DMS 273 treated with DMSO at 0.1 percent for 48 hours (cell line): Measurements from ENCODE around the gene MAIP1.

Experiments used
- DNase-seq: peaks from one replicate; lab custom pipeline; 2025; lab: John Stamatoyannopoulos, UW

Gene MAIP1

DNA sequence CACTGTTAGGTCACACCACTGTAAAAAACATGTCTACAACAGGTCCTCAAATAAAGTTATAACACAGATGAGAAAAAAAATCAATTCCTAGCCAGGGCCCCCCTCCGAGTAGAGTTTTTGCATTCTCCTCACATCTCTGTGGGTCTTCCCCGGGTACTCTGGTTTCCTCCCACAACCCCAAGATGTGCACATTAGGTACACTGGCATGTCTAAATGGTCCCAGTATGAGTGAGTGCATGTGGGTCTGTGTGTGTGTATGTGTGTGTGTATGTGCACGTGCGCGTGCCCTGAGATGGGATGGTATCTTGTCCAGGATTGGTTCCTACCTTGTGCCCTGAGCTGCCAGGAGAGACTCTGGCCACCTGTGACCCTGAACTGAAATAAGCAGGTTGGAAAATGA is 5.0 kb upstream of the MAIP1 start:
- DNase-seq: no peak

GRCh38 chr2:199951023-199951422 is 4.4 kb upstream of the MAIP1 start:
- DNase-seq: no peak

GRCh38 chr2:199955007-199955338 is 409 bp upstream of the MAIP1 start:
- no peak for DNase-seq

DNA sequence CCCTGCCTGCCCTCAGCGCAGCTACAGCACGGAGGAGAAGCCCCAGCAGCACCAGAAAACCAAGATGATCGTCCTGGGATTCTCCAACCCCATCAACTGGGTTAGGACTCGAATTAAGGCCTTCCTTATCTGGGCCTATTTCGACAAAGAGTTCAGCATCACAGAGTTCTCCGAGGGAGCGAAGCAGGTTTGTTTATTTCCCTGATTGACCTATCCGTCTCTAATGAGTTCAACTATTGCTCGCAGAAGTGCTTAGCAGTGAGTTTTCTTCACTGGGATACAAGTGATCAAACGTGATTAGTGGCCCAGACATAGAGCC is 639 bp downstream of the MAIP1 start:
- no peak for DNase-seq

GRCh38 chr2:199958014-199958413 is 2.6 kb downstream of the MAIP1 start:
- no peak for DNase-seq

DNA sequence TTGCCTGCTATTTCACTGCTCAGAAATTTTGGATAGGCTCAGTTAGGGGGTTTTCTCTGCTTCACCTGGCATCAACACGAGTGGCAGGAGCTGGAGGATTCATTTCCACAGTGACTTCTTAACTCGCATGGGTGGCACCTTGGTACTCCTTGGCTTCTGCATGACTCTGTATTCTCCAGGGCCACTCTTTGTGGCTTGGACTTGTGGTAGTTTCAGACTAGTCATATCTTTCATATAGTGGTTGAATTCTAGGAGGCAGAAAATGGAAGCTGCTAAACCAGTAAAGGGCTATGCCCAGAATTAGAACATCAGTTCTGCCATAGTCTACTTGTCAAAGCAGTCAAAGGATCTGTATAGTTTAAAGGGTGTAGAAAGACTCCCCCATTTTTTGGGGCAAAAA is 6.8 kb downstream of the MAIP1 start:
- DNase-seq: no peak

- no peak for DNase-seq
Observed at GRCh38 chr2:199966405-199966804, 11.0 kb downstream of the MAIP1 start.

GRCh38 chr2:199966976-199967375 is 11.6 kb downstream of the MAIP1 start:
- DNase-seq: no peak

DNA sequence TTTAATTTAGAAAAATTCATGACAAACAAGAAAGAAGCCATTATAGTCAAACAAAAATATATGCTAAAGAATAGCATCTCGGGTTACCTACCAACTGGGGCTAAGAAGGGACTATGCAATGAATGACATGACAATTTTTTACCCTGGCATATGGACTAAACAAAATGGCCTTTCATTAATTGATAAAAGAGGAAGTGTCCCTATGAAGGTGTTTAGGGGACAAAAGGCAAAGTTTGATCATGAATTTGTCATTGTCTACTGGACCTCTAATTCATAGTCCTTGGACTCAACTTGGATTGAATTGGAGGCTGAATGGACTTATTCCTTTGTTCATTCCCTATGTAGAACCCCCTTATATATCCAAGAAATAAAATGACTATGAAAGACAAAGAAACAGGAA is 12.7 kb downstream of the MAIP1 start:
- DNase-seq: no peak

DNA sequence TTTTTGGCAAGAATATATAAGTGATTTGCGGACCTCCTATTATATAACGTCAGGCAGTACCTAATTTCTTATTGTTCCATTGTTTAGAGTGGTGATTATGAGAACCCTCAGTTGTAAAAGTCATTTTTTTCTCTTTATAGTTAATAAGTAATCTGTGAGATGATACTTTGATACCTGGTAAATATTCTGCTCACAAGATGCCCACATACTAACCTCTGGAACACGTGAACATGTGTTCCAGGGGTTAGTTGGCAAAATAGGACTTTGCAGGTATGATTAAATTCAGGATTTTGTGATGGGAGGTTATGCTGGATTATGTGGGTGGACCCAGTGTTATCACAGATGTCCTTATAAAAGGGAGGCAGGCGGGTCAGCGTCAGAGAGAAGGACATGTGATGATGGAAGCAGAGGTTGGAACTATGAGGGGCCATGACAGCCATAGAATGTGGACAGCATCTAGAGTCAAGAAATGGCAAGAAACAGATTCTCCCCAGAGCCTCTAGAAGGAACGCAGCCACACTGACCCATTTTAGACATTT is 16.8 kb downstream of the MAIP1 start:
- DNase-seq: no peak

- DNase-seq: peak; percentile 29
Observed at GRCh38 chr2:199973703-199974102, 18.3 kb downstream of the MAIP1 start.

DNA sequence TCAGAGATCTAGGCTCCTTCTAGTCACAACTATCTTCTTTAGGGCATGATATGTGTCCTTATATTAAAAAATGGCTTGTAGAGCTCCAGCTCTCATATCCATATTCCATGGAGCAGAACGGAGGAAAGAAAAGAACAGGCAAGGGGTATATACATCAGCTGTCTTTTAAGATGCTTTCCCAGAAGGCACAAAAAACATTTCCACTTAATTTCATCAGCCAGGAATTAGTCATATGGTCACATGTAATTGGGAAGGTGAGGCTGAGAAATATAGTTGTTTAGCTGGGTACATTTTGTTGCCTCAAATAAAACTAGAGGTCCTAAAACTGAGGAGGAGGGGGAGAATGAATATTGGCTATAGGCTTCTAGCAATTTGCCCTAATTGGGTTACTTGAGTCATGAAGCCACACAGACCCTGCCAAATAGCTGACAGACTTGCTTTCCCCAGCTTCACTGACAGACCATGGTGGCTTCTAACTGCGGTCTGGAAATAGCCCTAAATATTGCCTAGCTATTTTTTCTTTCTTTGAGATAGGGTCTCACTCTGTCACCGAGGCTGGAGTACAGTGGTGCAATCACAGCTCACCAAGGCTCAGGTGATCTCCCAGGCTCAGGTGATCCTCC is 20.0 kb downstream of the MAIP1 start:
- DNase-seq: no peak

GRCh38 chr2:199977984-199978415 is 22.6 kb downstream of the MAIP1 start:
- DNase-seq: no peak

- DNase-seq: no peak
Observed at GRCh38 chr2:199979398-199979797, 24.0 kb downstream of the MAIP1 start.

GRCh38 chr2:199979832-199980628 is 24.6 kb downstream of the MAIP1 start:
- peak; percentile 11 for DNase-seq

DNA sequence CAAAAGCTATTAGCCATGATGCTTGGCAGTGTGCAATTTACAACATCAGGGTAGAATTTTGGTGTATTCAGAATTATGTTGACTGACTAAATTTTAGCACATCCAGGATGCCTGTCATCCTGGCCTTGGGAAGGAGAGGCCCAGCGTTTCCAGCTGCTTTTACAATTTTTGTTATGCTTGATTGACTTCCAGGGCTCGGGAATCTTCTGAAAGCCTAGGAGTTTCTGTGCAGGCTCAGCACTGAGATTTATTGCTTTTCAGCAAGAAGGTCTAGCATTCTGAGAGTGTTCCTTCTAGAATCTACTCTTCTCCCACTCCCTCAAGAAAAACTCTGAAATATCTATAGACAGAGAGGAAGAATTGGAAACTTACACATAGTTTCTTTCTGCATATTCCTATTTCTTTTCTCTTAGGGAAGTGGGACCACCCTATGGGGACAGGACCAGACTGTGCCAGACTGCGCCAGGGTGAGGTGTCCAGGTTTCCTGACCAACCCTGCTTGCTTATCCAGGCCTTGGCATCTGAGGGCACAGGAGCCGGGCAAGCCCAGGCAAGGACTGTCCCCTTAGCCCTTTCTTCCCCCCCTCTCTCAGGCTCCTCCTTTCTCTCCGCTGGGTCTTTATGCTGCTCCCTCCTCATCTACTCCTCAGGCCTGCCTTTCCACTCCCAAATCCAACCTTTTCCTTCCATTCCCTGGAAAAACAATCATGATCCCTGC is 26.9 kb downstream of the MAIP1 start:
- DNase-seq: no peak

DNA sequence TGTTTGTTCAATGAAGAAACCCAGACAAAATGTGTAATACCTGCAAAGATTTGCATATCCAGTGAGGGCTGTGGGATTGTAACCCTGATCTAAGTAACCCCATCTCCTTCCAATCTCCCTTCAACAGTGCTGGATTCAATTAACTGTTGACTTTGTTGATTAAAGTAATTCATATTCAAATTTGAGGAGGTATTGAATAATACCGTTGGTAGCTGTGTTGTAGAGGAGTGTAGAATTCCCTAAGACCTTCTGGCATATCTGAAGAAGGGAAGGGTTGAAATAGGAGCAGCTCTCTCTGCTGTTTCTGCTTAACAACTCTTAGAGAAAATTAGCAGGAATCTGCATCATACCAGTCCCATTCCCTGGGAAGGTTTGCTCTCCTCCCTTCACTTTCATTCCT is 28.2 kb downstream of the MAIP1 start:
- no peak for DNase-seq

GRCh38 chr2:199984159-199984558 is 28.8 kb downstream of the MAIP1 start:
- DNase-seq: no peak

DNA sequence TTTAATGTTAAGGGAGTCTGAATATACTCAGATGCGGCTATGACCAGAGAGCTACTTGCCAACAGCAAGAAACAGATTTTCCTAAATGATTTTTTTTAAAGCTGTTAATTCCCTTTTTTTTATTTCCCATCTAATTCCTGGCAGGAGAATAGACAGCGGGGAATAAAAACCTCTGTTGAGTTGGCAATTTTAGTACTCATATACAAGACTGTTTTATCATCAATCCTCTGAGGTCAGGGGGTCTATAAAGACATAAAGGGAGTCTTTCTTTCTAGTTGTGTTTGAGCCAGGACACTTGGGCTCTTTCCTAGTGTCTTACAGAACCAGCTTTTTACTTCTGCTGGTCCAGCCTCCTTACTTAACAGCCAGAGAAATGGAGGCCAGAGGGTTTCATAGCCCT is 29.4 kb downstream of the MAIP1 start:
- no peak for DNase-seq

DNA sequence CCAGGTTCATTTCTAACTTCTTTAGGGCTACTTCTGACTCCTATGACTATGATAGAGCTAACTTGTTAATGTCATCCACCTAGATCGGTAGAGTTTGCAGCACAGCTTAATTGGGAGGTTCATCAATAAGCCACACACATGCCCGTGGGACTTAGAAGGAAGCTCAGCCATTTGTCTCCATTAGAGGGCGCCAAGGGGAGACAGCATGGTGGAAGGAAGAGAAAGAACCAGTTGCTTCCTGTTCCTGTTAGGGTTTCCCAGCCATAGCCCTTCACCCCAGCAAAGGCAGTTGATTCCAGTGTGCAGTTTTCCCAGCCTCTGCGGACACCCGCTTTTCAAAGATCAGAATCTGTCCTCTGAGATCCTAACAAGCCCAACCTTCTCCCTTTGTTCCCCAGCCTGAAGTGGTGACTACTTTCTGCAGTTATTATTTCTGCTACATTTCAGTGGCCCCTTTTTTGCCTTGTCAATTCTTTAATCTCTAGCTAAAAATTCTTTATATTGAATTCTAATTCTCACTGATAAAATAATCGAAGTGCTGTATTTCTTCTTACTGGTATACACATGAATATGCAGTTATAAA is 30.3 kb downstream of the MAIP1 start:
- DNase-seq: peak; percentile 51

DNA sequence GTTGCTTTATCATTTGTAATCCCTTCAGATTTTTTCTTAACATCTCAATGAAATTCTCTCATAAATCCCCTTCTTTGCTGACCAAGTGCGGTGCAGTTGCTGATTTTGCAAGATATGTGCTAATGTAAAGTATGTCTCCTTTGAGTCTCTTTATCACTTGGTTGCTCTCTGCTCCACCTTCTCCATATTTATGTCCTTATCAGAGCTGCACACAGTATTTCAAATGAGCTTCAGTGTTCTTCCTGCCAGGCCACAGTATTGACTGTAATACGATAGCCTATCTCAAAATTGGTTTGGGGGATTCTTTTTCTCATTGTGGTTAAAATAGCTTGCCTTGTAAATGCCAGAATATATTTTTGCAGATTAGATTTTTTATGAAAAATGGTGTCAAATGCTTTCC is 32.2 kb downstream of the MAIP1 start:
- peak; percentile 5 for DNase-seq

DNA sequence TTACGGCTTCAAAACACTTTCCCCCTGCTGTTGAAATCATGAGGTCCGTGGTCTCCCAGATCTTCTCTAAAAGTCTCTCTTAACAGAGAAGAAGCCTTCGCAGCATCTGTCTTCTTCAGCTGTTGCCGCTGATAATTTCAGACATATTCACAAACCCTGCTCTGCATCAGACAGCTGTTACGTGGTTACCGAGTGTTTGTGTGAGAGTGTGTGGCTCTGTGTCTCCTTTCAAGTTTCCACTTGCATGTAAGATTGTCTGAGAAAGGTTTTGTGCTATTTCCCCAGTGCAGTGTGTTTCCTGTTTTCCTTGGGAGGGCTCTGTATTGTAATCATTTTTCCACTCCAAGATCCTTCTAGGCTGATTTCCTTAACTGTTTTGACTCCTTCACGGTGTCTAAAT is 32.8 kb downstream of the MAIP1 start:
- DNase-seq: peak; percentile 5

GRCh38 chr2:199989822-199990221 is 34.4 kb downstream of the MAIP1 start:
- no peak for DNase-seq
